AG09319 (cell line): ENCODE data around the gene B3GNT2.

Experiments used
- DNase-seq: peaks from one replicate; pipeline ENCODE4 v3.0.0-alpha.2; 2010; ENCODE audit warnings: low read depth; ENCODE audit errors: extremely low read depth
- CTCF ChIP-seq: IDR thresholded peaks from 2 replicates; pipeline ENCODE4 v1.5.1; 2011; ENCODE audit warnings: low read depth, mild to moderate bottlenecking, inconsistent platforms, low read length, moderate library complexity

Gene B3GNT2

GRCh38 chr2:62207491-62207890, 11.6 kb downstream of the B3GNT2 start:
- no peak for TF ChIP-seq CTCF
- DNase-seq = no peak

GRCh38 chr2:62208074-62208757, 12.3 kb downstream of the B3GNT2 start:
- DNase-seq = no peak
- TF ChIP-seq CTCF = no peak

GRCh38 chr2:62208758-62209114, 12.8 kb downstream of the B3GNT2 start:
- DNase-seq = no peak

GRCh38 chr2:62209427-62209991, 13.6 kb downstream of the B3GNT2 start:
- no peak for TF ChIP-seq CTCF
- no peak for DNase-seq

More at GRCh38 chr2:62208758-62209114, 12.8 kb downstream of the B3GNT2 start:
- TF ChIP-seq CTCF = no peak

GRCh38 chr2:62215306-62216064, 19.6 kb downstream of the B3GNT2 start:
- DNase-seq = no peak
- no peak for TF ChIP-seq CTCF

GRCh38 chr2:62216113-62216512, 20.2 kb downstream of the B3GNT2 start:
- no peak for DNase-seq
- no peak for TF ChIP-seq CTCF

GRCh38 chr2:62216616-62217015, 20.7 kb downstream of the B3GNT2 start:
- DNase-seq = peak; percentile 63
- TF ChIP-seq CTCF = no peak
